Suprapubic skin (tissue), 4 donors: ENCODE data around the gene ENTREP3.
"Not testable (repeated sequence)": the region's sequence is repeated elsewhere in the genome, so short reads cannot be mapped to it uniquely, and the experiment has no call there.

Source experiments
- EP300 ChIP-seq: sonication (generic); formaldehyde crosslinking; IDR thresholded peaks from one replicate; pipeline ENCODE4 v1.6.1; 2017; ENCODE audit warnings: antibody characterized with exemption
- POLR2A ChIP-seq, 2 donors: fragments of 450-650 bp; IDR thresholded peaks; one replicate each; pipeline ENCODE4 v1.6.1; 2017; ENCODE audit warnings: antibody characterized with exemption in 2 of 2, mild to moderate bottlenecking in 2 of 2, moderate library complexity in 2 of 2
- POLR2AphosphoS5 ChIP-seq, 3 donors: sonication (generic); formaldehyde crosslinking; IDR thresholded peaks; one replicate each; pipeline ENCODE4 v1.6.1; 2017; ENCODE audit warnings: antibody characterized with exemption in 3 of 3
- TF ChIP-seq, protein P1 (sequence below), 2 donors: fragments of 200-600 bp in 1 of 2; fragments of 450-650 bp in 1 of 2; sonication (generic) in 1 of 2; IDR thresholded peaks; one replicate each; pipeline ENCODE4 v1.5.1; 2016 to 2019; ENCODE audit warnings: antibody characterized with exemption in 2 of 2, mild to moderate bottlenecking in 1 of 2, moderate library complexity in 1 of 2

DNA sequence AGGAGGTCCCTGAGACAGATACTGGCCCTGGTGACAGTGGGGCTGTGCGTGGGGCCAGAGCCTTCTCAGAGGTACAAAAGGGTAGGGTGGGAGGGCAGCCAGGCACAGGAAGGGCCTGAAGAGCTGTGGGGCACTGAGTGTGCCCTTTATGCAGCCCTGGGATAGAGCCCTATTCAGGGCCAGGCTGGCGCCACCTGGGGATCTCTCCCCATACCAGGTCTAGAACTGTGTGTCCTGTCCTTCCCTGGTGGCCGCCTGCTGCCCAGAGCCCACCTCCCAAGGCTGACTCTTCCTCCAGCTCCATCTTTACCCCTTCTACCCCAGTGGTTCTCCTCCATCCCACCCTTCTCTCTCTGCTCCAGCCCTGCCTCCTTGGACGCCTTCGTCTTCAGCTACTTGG lies 21.8 kb downstream of the ENTREP3 start:
- TF ChIP-seq, protein P1, sequence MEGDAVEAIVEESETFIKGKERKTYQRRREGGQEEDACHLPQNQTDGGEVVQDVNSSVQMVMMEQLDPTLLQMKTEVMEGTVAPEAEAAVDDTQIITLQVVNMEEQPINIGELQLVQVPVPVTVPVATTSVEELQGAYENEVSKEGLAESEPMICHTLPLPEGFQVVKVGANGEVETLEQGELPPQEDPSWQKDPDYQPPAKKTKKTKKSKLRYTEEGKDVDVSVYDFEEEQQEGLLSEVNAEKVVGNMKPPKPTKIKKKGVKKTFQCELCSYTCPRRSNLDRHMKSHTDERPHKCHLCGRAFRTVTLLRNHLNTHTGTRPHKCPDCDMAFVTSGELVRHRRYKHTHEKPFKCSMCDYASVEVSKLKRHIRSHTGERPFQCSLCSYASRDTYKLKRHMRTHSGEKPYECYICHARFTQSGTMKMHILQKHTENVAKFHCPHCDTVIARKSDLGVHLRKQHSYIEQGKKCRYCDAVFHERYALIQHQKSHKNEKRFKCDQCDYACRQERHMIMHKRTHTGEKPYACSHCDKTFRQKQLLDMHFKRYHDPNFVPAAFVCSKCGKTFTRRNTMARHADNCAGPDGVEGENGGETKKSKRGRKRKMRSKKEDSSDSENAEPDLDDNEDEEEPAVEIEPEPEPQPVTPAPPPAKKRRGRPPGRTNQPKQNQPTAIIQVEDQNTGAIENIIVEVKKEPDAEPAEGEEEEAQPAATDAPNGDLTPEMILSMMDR (IDR thresholded peaks at IDR 0.05), result not testable (repeated sequence)
- TF ChIP-seq POLR2A (IDR thresholded peaks at IDR 0.05); POLR2AphosphoS5 (IDR thresholded peaks at IDR 0.05); EP300: not testable (repeated sequence)
